AG04450 (cell line): Measurements from ENCODE around the gene PSTK. TPM values are rescaled to one million over a fixed set of nuclear protein-coding genes. Genes with fewer than 3 reads are reported as not detected.

Experiments
- CTCF ChIA-PET: fragments of 300-600, 350-600 bp; formaldehyde crosslinking; extraction: SDS; loops from one replicate; lab custom pipeline; 2022; ENCODE audit warnings: antibody characterized with exemption, inconsistent platforms; lab: Charles Lee
- POLR2A ChIA-PET: fragments of 350-600 bp; formaldehyde crosslinking; extraction: SDS; loops from one replicate; lab custom pipeline; 2021; ENCODE audit warnings: antibody characterized with exemption, inconsistent platforms; lab: Yijun Ruan, JAX
- DNase-seq: peaks from one replicate; pipeline ENCODE4 v3.0.0-alpha.2; 2011; ENCODE audit warnings: low read depth, low spot score
- H3K27ac ChIP-seq: one replicate; pipeline ENCODE4 v1.5.1; 2012; ENCODE audit warnings: low read depth, low read length, control low read depth
- H3K27me3 ChIP-seq: one replicate; pipeline ENCODE4 v1.6.0; 2012; ENCODE audit warnings: low read length; ENCODE audit not compliant: control insufficient read depth, insufficient read depth
- H3K4me3 ChIP-seq: 2 replicates; pipeline ENCODE4 v1.5.1; 2011; ENCODE audit warnings: mild to moderate bottlenecking, low read depth, low read length, control low read depth
- H3K9me3 ChIP-seq: 2 replicates; pipeline ENCODE4 v1.5.1; 2012; ENCODE audit warnings: low read length; ENCODE audit not compliant: control insufficient read depth, insufficient read depth
- CTCF ChIP-seq: IDR thresholded peaks from 2 replicates; pipeline ENCODE4 v1.5.1; 2011; ENCODE audit warnings: low read depth, low read length, control low read depth, inconsistent platforms
- polyA plus RNA-seq: library from polyadenylated mRNA; depleted of rRNA; stranded (reverse); fragments of >200 nt; gene quantifications from 2 replicates; pipeline ENCODE4 v1.2.3, GENCODE V29; 2011

The PSTK gene
- polyA plus RNA-seq, 1 experiment = 5.1 TPM

DNA sequence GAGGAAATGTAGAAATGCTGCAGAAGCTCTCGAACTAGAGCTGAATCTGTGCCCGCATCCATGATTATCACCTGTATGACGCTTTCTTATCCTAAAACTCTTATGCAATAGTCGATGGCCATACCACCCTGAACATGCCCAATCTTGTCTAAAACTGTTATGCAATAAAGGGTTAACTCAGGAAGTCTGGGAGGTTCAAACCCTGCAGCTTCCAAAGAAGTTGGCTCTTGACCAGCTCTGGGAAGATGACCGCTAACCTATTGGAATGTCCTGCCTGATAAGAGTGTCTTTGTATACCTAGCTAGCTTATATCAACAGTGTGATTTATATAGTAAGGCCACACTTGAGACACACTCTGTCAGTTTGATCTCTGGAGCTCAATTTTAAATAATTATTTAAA, 22.7 kb upstream of the PSTK start:
- POLR2A ChIA-PET = no interaction called here
- CTCF ChIA-PET = interaction anchor here (0.7 kb wide), 1 partner anchor 23 kb away, joined by 4 read pairs; no protein-coding TSS in a partner anchor
- Histone ChIP-seq H3K9me3 (peaks cover 7% of the 10 kb centered on the region), H3K27ac (no peak overlapping the region), H3K4me3 (no peak overlapping the region), H3K27me3 (no peaks in the 10 kb centered on the region)
- TF ChIP-seq CTCF = no peak
- DNase-seq = no peak

DNA sequence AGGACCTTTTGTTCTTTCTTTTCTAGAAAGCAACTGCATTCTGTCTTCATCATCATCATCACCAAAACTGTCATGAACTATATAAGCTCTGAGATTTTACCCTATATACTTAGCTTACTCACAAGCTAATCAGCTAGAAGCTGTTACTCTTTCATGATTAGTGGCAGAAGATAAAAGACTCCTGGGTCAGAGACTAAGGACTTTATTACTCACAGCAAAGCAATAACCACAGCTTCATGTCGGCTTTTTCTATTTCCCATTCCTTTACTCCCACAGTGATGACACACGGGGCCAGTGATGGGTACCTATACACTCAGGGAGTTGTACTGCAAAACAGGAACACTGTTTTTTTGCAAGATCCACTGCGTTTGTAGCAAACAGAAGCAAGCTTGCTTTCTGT, 17.8 kb upstream of the PSTK start:
- H3K27me3 ChIP-seq = no peaks in the 10 kb centered on the region
- ChIA-PET POLR2A (no interaction called here), CTCF (interaction anchor here (0.7 to 1.2 kb wide), 2 partner anchors 17 to 20 kb away, joined by 3 to 11 read pairs; partner anchors contain the start of gene PSTK)
- H3K27ac ChIP-seq = no peak overlapping the region
- TF ChIP-seq CTCF = no peak
- no peaks in the 10 kb centered on the region; the same call in 1 of the 2 replicates for H3K9me3 ChIP-seq
- H3K4me3 ChIP-seq = no peak overlapping the region
- no peak for DNase-seq

- Histone ChIP-seq H3K9me3 (no peaks in the 10 kb centered on the region; the same call in 1 of the 2 replicates), H3K27me3 (no peaks in the 10 kb centered on the region), H3K4me3 (no peak overlapping the region), H3K27ac (no peak overlapping the region)
- ChIA-PET CTCF (no interaction called here), POLR2A (no interaction called here)
- no peak for TF ChIP-seq CTCF
- no peak for DNase-seq
These were observed 13.3 kb upstream of the PSTK start for GRCh38 chr10:122966879-122967278.

DNA sequence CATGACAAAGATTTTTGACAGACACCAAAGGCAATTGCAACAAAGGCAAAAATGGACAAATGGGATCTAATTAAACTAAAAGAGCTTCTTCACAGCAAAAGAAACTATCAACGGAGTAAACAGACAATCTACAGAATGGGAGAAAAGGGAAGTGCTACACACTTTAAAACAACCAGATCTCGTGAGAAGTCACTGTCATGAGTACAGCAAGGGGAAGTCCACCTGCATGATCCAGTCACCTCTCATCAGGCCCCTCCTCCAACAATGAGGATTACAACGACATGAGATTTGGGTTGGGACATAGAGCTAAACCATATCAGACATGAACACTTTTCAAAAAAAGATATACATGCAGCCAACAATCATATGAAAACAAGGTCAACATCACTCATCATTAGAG, 11.5 kb upstream of the PSTK start:
- DNase-seq = no peak
- POLR2A ChIA-PET = no interaction called here
- CTCF ChIA-PET = interaction anchor here (0.6 kb wide), 1 partner anchor 10 kb away, joined by 3 read pairs; no protein-coding TSS in a partner anchor
- H3K27me3 ChIP-seq = no peaks in the 10 kb centered on the region
- H3K9me3 ChIP-seq = no peaks in the 10 kb centered on the region; the same call in 1 of the 2 replicates
- no peak for TF ChIP-seq CTCF
- H3K4me3 ChIP-seq = no peak overlapping the region
- no peak overlapping the region for H3K27ac ChIP-seq

GRCh38 chr10:122974023-122974422, 6.2 kb upstream of the PSTK start:
- H3K27ac ChIP-seq = no peak overlapping the region
- no peak for DNase-seq
- TF ChIP-seq CTCF = no peak
- H3K4me3 ChIP-seq = no peak overlapping the region
- no peaks in the 10 kb centered on the region for H3K9me3 ChIP-seq
- ChIA-PET POLR2A (no interaction called here), CTCF (no interaction called here)
- H3K27me3 ChIP-seq = no peaks in the 10 kb centered on the region
